ENCODE results near the gene PDX1.

The PDX1 gene

DNA sequence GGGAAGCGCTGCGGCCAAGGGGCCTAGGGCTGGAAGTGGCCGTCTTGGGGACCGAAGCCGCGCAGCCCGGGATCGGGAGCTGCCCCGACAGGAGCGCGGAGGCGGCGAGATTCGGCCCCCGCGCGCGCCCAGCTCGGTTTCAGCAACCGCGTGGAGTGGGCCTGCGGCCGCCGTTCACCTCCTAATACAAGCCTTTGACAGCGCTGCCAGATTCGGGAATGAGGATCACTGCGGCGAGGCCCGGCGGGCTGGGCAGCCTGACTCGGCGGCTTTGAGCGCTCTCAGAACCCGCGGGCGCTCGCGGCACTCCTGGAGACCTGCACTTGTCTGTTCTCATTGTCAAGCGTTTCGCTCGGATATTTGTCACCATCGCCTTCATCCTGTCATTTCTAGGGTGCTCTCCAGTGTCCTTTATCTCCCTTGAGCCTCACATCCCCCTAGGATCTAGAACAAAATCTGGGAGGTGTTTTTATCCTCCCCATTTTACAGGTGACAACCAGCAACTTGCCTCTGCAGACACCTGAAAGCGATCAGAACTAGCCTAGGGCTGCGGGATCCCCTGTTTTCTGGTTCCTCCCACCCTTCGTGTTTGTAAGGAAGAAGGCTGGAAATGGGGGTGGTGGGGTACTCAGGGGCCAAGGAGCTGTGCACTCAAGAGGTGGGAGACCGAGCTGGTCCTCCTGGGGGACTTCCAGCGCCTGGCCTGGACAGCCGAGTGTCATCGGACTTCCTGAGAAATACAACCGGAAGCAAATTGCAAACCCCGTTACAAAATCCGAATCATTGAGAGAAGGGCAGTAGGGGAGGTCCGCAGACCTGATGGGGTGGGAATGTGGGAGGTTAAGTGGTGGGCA is 50.8 kb downstream of the PDX1 start:
- DNase-seq, result no peak

GRCh38 chr13:27971236-27971645 is 51.4 kb downstream of the PDX1 start:
- DNase-seq, result no peak

DNA sequence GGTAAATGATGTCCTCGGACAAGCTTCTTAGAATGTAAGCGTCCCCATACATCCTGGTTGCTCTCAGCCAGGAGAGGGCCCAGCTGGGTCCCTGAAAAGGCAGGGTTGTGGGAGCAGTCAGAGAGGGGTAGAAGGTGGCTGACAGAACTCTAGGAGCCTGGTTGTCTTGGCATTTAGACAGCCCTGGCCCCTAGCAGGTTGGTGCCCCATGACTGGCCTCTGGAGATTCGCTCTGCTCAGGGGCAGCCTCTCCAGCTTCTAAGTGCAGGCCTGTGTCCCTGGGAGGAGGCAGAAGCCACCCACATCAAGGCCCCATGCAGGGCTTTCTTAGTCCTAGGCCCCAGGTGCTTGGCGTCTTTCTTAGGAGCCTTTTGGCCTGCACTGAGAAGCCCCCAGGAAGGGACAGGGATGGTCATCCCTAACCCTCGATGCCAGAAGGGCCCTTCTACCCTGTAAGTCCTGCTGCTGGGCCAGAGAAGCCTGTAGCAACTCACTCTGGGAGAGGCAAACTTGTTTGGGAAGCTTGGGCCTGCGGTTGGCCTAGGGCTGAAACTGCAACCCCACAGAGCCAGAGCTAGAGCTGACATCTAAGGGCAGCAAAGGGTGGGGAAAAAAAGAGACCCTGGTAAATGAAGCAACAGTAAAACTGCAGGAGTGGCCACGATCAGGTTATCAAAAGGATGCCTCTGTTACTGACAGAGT is 52.1 kb downstream of the PDX1 start:
- no peak for DNase-seq

DNA sequence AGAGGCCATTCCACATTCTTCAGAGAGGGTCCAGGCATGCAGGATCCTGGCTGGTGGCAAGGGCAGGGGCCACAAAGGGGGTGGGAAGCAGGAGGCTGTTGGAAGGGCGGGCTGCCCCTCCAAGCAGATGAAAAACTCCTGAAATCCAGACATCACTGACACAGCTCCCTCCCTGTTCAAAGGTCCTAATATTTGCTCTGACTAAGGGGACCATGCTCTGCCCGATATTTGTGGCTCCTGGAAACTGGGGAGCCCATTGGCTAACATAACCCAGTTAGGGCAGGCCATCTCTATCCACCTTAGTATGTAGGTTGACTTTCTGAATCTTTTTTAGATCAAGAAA is 52.6 kb downstream of the PDX1 start:
- DNase-seq, result no peak

GRCh38 chr13:27973291-27973690 is 53.5 kb downstream of the PDX1 start:
- no peak for DNase-seq

GRCh38 chr13:27973961-27974662 is 54.3 kb downstream of the PDX1 start:
- DNase-seq, result no peak
